GM12878 (cell line): Measurements from ENCODE around the gene SMARCE1. TPM values are rescaled to one million over a fixed set of nuclear protein-coding genes. Genes with fewer than 3 reads are reported as not detected.

Experiments used
- ATF3 ChIP-seq: IDR thresholded peaks from 2 replicates; pipeline ENCODE4 v1.6.1; 2011; ENCODE audit warnings: low read depth, mild to moderate bottlenecking, low read length, moderate library complexity, borderline replicate concordance; ENCODE audit errors: extremely low read depth
- ATF7 ChIP-seq: fragments of 450-650 bp; IDR thresholded peaks from 2 replicates; pipeline ENCODE4 v1.6.1; 2016; ENCODE audit warnings: low read depth, mild to moderate bottlenecking
- BHLHE40 ChIP-seq, 2 experiments: fragments of 450-650 bp in 1 of 2; IDR thresholded peaks; 2 replicates each; pipeline ENCODE4 v1.6.1; 2011 to 2017; ENCODE audit warnings: low read depth in 2 of 2, borderline replicate concordance in 1 of 2, improper control_type of control experiment in 1 of 2, low read length in 1 of 2, mild to moderate bottlenecking in 1 of 2
- CBFB ChIP-seq: IDR thresholded peaks from 2 replicates; pipeline ENCODE4 v1.6.1; 2016; ENCODE audit warnings: antibody characterized with exemption, low read depth
- EP300 ChIP-seq, 2 experiments: fragments of 150-350 bp in 1 of 2; IDR thresholded peaks; 2 replicates each; pipeline ENCODE4 v1.6.1; 2011 to 2012; ENCODE audit warnings: low read depth in 2 of 2, low read length in 2 of 2, borderline replicate concordance in 1 of 2, improper control_type of control experiment in 1 of 2, inconsistent platforms in 1 of 2; ENCODE audit not compliant: control insufficient read depth in 1 of 2
- ESRRA ChIP-seq: IDR thresholded peaks from 2 replicates; pipeline ENCODE4 v1.6.1; 2012; ENCODE audit warnings: mild to moderate bottlenecking, low read length, improper control_type of control experiment
- IKZF1 ChIP-seq: fragments of 450-650 bp; conservative IDR thresholded peaks from 2 replicates; pipeline ENCODE4 v1.6.1; 2017; ENCODE audit warnings: antibody characterized with exemption, mild to moderate bottlenecking
- IKZF2 ChIP-seq, 2 experiments: fragments of 450-650 bp; IDR thresholded peaks; 2 replicates each; pipeline ENCODE4 v1.6.1; 2017; ENCODE audit warnings: mild to moderate bottlenecking in 2 of 2, moderate library complexity in 2 of 2
- MEF2A ChIP-seq: IDR thresholded peaks from 2 replicates; pipeline ENCODE4 v1.6.1; 2011; ENCODE audit warnings: low read depth, mild to moderate bottlenecking, low read length, moderate library complexity; ENCODE audit not compliant: insufficient read depth
- MTA2 ChIP-seq: fragments of 450-650 bp; IDR thresholded peaks from 2 replicates; pipeline ENCODE4 v1.6.1; 2016; ENCODE audit warnings: low read depth, mild to moderate bottlenecking, moderate library complexity
- NBN ChIP-seq: fragments of 450-650 bp; IDR thresholded peaks from 2 replicates; pipeline ENCODE4 v1.6.1; 2016
- PKNOX1 ChIP-seq: fragments of 450-650 bp; IDR thresholded peaks from 2 replicates; pipeline ENCODE4 v1.6.1; 2016; ENCODE audit warnings: mild to moderate bottlenecking
- POLR2AphosphoS5 ChIP-seq: IDR thresholded peaks from 2 replicates; pipeline ENCODE4 v1.6.1; 2011; ENCODE audit warnings: mild to moderate bottlenecking, low read length, inconsistent platforms
- RB1 ChIP-seq: fragments of 450-650 bp; formaldehyde crosslinking; IDR thresholded peaks from 2 replicates; pipeline ENCODE4 v1.6.1; 2017; ENCODE audit warnings: mild to moderate bottlenecking, borderline replicate concordance
- SMAD5 ChIP-seq: IDR thresholded peaks from 2 replicates; pipeline ENCODE4 v1.6.1; 2016; ENCODE audit warnings: antibody characterized with exemption, low read depth
- SMARCA5 ChIP-seq: fragments of 450-650 bp; IDR thresholded peaks from 2 replicates; pipeline ENCODE4 v1.6.1; 2017; ENCODE audit warnings: mild to moderate bottlenecking
- YBX1 ChIP-seq: fragments of 450-650 bp; IDR thresholded peaks from 2 replicates; pipeline ENCODE4 v1.6.1; 2016; ENCODE audit warnings: antibody characterized with exemption
- ZBTB4 ChIP-seq: fragments of 450-650 bp; formaldehyde crosslinking; IDR thresholded peaks from 2 replicates; pipeline ENCODE4 v1.4.0; 2022; ENCODE audit warnings: mild to moderate bottlenecking, moderate library complexity
- ZNF217 ChIP-seq: fragments of 450-650 bp; IDR thresholded peaks from 2 replicates; pipeline ENCODE4 v1.6.1; 2017; ENCODE audit warnings: antibody characterized with exemption, mild to moderate bottlenecking
- ZNF384 ChIP-seq: IDR thresholded peaks from 2 replicates; pipeline ENCODE4 v1.6.1; 2012; ENCODE audit warnings: low read depth, mild to moderate bottlenecking, low read length, improper control_type of control experiment, borderline replicate concordance
- polyA plus RNA-seq, 11 experiments: library from polyadenylated mRNA; depleted of rRNA in 4 of 11; unstranded in 6 of 11; stranded (reverse) in 5 of 11; fragments of >200 nt; fragmentation: Nextera tagmentation in 4 of 11; fragmentation: Illumina TruSeq in 1 of 11; extraction: Ambion mirVana in 4 of 11; extraction: Trizol in 1 of 11; gene quantifications; 1 replicate in 1 of 11; 2 replicates in 10 of 11; pipeline versions ENCODE4 v1.2.1 to v1.2.3, GENCODE V29; 2011 to 2016; ENCODE audit warnings: inconsistent platforms in 2 of 11, missing spikeins in 2 of 11, low read depth in 1 of 11
- total RNA-seq, 4 experiments: library from RNA; depleted of rRNA in 3 of 4; stranded (reverse); fragments of >200 nt in 3 of 4; fragmentation: Illumina TruSeq in 1 of 4; extraction: Trizol in 1 of 4; gene quantifications; 2 replicates each; pipeline versions ENCODE4 v1.2.1 to v1.2.3, GENCODE V29; 2013 to 2021

Gene SMARCE1
- total and polyA plus RNA-seq, 10 of the 15 experiments (the other 5 are each of a cell fraction or from before 2014, with no cell fraction given), result 87.9 to 191 (median 132) TPM

- TF ChIP-seq EP300 (IDR thresholded peaks at IDR 0.05; ENCODE audit: borderline replicate concordance in 1 of 2, control insufficient read depth in 1 of 2, low read depth in 2 of 2, low read length in 2 of 2) (peak in 1 of 2 experiments; percentile 52; a peak in 1 of 4 replicates), ATF7 (peak; percentile 74), NBN (0 out of 2 replicates have a peak, but pooled peaks have one; percentile 29), IKZF1 (no peak), SMARCA5 (peak; percentile 12; the same call in 1 of the 2 replicates), YBX1 (no peak), PKNOX1 (peak; percentile 49), BHLHE40 (IDR thresholded peaks at IDR 0.05; ENCODE audit: borderline replicate concordance in 1 of 2, low read depth in 2 of 2, low read length in 1 of 2) (peak in 1 of 2 experiments; percentile 28; a peak in 1 of 4 replicates), ATF3 (no peak), CBFB (no peak), ZNF217 (no peak), RB1 (peak; percentile 57; the same call in 1 of the 2 replicates), IKZF2 (IDR thresholded peaks at IDR 0.05) (peak in 1 of 2 experiments; percentile 16; a peak in 1 of 4 replicates), POLR2AphosphoS5 (no peak), ZNF384 (peak; percentile 60; the same call in 1 of the 2 replicates), MEF2A (no peak), MTA2 (peak; percentile 90), SMAD5 (no peak), ESRRA (no peak), ZBTB4 (CRISPR knock-in tag) (no peak)
Observed at GRCh38 chr17:40678902-40679522, 31.4 kb upstream of the SMARCE1 start (continued).
